Loucy (cell line): Measurements from ENCODE around the gene SNX10.

Experiments used
- H2AFZ ChIP-seq: fragments of 200-600 bp; sonication (generic); 2 replicates; pipeline ENCODE4 v1.6.0; 2016; ENCODE audit warnings: antibody characterized with exemption, mild to moderate bottlenecking, low read length, moderate library complexity
- H3F3A ChIP-seq: fragments of 200-600 bp; 2 replicates; pipeline ENCODE4 v1.6.0; 2016; ENCODE audit warnings: antibody characterized with exemption, low read depth, mild to moderate bottlenecking
- H3K27me3 ChIP-seq: fragments of 200-600 bp; sonication (generic); 2 replicates; pipeline ENCODE4 v1.6.1; 2014; ENCODE audit warnings: low read length, mild to moderate bottlenecking; ENCODE audit not compliant: insufficient read depth, poor library complexity, severe bottlenecking
- H3K36me3 ChIP-seq: fragments of 200-600 bp; sonication (generic); 2 replicates; pipeline ENCODE4 v1.6.1; 2016; ENCODE audit warnings: low read length; ENCODE audit not compliant: insufficient read depth
- H3K4me1 ChIP-seq: fragments of 200-600 bp; sonication (generic); 2 replicates; pipeline ENCODE4 v1.5.1; 2014; ENCODE audit warnings: low read length, mild to moderate bottlenecking; ENCODE audit not compliant: insufficient read depth, poor library complexity, severe bottlenecking
- H3K4me2 ChIP-seq: fragments of 200-600 bp; sonication (generic); 2 replicates; pipeline ENCODE4 v1.6.0; 2014; ENCODE audit warnings: antibody characterized with exemption, low read length, low read depth, mild to moderate bottlenecking; ENCODE audit not compliant: poor library complexity, severe bottlenecking
- H3K4me3 ChIP-seq: fragments of 200-600 bp; sonication (generic); 2 replicates; pipeline ENCODE4 v1.5.1; 2014; ENCODE audit warnings: low read length, mild to moderate bottlenecking, mixed read lengths; ENCODE audit not compliant: poor library complexity, severe bottlenecking
- H3K79me2 ChIP-seq: fragments of 200-600 bp; sonication (generic); 2 replicates; pipeline ENCODE4 v1.6.1; 2014; ENCODE audit warnings: low read length; ENCODE audit not compliant: insufficient read depth
- H3K9ac ChIP-seq: fragments of 200-600 bp; sonication (generic); 2 replicates; pipeline ENCODE4 v1.6.0; 2014; ENCODE audit warnings: mild to moderate bottlenecking, low read depth, low read length, moderate library complexity; ENCODE audit not compliant: poor library complexity, severe bottlenecking
- H3K9me2 ChIP-seq: fragments of 200-600 bp; sonication (generic); replicated peaks from 2 replicates; pipeline ENCODE4 v1.6.1; 2016; ENCODE audit warnings: low read depth, low read length, mixed read lengths
- H3K9me3 ChIP-seq: fragments of 200-600 bp; sonication (generic); 2 replicates; pipeline ENCODE4 v1.6.1; 2014; ENCODE audit warnings: mild to moderate bottlenecking, antibody characterized with exemption, low read length, low read depth; ENCODE audit not compliant: insufficient read depth
- H4K20me1 ChIP-seq: fragments of 200-600 bp; sonication (generic); 2 replicates; pipeline ENCODE4 v1.6.0; 2014; ENCODE audit warnings: antibody characterized with exemption, low read length, mild to moderate bottlenecking; ENCODE audit not compliant: insufficient read depth, poor library complexity, severe bottlenecking
- EZH2phosphoT487 ChIP-seq: fragments of 200-600 bp; IDR thresholded peaks from 2 replicates; pipeline ENCODE4 v1.6.1; 2018; ENCODE audit warnings: antibody characterized with exemption, mild to moderate bottlenecking, moderate library complexity, borderline replicate concordance
- TF ChIP-seq, protein P1 (sequence below): fragments of 200-600 bp; sonication (generic); conservative IDR thresholded peaks from 2 replicates; pipeline ENCODE4 v1.5.1; 2014; ENCODE audit warnings: mild to moderate bottlenecking, antibody characterized with exemption, low read length

The SNX10 gene

GRCh38 chr7:26292768-26293560 lies 1.3 kb downstream of the SNX10 start:
- Histone ChIP-seq H3K36me3 (no peaks in the 10 kb centered on the region), H3K4me1 (peaks cover 40% of the 10 kb centered on the region), H3K27me3 (no peaks in the 10 kb centered on the region), H3K9me2 (no peaks in the 10 kb centered on the region), H3K4me3 (peak overlapping the region; percentile 97), H3F3A (no peaks in the 10 kb centered on the region), H3K9me3 (no peaks in the 10 kb centered on the region), H4K20me1 (peaks cover 3% of the 10 kb centered on the region), H2AFZ (peak overlapping the region; percentile 98; the same call in 1 of the 2 replicates), H3K4me2 (peak overlapping the region; percentile 99), H3K79me2 (peaks cover 56% of the 10 kb centered on the region), H3K9ac (peak overlapping the region; percentile 96)
- TF ChIP-seq EZH2phosphoT487, result no peak
- TF ChIP-seq, protein P1, sequence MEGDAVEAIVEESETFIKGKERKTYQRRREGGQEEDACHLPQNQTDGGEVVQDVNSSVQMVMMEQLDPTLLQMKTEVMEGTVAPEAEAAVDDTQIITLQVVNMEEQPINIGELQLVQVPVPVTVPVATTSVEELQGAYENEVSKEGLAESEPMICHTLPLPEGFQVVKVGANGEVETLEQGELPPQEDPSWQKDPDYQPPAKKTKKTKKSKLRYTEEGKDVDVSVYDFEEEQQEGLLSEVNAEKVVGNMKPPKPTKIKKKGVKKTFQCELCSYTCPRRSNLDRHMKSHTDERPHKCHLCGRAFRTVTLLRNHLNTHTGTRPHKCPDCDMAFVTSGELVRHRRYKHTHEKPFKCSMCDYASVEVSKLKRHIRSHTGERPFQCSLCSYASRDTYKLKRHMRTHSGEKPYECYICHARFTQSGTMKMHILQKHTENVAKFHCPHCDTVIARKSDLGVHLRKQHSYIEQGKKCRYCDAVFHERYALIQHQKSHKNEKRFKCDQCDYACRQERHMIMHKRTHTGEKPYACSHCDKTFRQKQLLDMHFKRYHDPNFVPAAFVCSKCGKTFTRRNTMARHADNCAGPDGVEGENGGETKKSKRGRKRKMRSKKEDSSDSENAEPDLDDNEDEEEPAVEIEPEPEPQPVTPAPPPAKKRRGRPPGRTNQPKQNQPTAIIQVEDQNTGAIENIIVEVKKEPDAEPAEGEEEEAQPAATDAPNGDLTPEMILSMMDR, result no peak

- H2AFZ ChIP-seq, result no peak overlapping the region
- no peaks in the 10 kb centered on the region for H3K9me2 ChIP-seq
- peak overlapping the region; percentile 99 for H3K4me2 ChIP-seq
- no peak for TF ChIP-seq EZH2phosphoT487
- TF ChIP-seq, protein P1, result no peak
- H3K27me3 ChIP-seq, result no peaks in the 10 kb centered on the region
- H3K9ac ChIP-seq, result peak overlapping the region; percentile 96
- H4K20me1 ChIP-seq, result peaks cover 3% of the 10 kb centered on the region
- H3K4me1 ChIP-seq, result peaks cover 40% of the 10 kb centered on the region
- no peaks in the 10 kb centered on the region for H3K36me3 ChIP-seq
- H3K9me3 ChIP-seq, result no peaks in the 10 kb centered on the region
- no peaks in the 10 kb centered on the region for H3F3A ChIP-seq
- H3K79me2 ChIP-seq, result peaks cover 64% of the 10 kb centered on the region
- H3K4me3 ChIP-seq, result peak overlapping the region; percentile 97
Measured at GRCh38 chr7:26293569-26294308, 2.1 kb downstream of the SNX10 start.

- Histone ChIP-seq H3K4me1 (peaks cover 40% of the 10 kb centered on the region), H3F3A (no peaks in the 10 kb centered on the region), H3K9ac (peak overlapping the region; percentile 96), H3K4me2 (peak overlapping the region; percentile 99), H3K9me2 (no peaks in the 10 kb centered on the region), H3K27me3 (no peaks in the 10 kb centered on the region), H2AFZ (no peak overlapping the region), H3K4me3 (peak overlapping the region; percentile 97), H3K36me3 (no peaks in the 10 kb centered on the region), H3K79me2 (peaks cover 66% of the 10 kb centered on the region), H4K20me1 (peaks cover 3% of the 10 kb centered on the region), H3K9me3 (no peaks in the 10 kb centered on the region)
- TF ChIP-seq, protein P1, result no peak
- no peak for TF ChIP-seq EZH2phosphoT487
Measured at GRCh38 chr7:26295015-26295414, 3.4 kb downstream of the SNX10 start.
